Astrocyte (in vitro differentiated cells and primary cell): ENCODE data around the gene NSFL1C. TPM values are rescaled to one million over a fixed set of nuclear protein-coding genes. Genes with fewer than 3 reads are reported as not detected.

ENCODE experiments used
- DNase-seq: peaks from one replicate; pipeline ENCODE4 v3.0.0-alpha.2; 2010; ENCODE audit warnings: low read depth
- FAIRE-seq: peaks from 2 replicates; lab custom pipeline; 2011; peaks lifted over from hg19 to GRCh38; lab: Jason Lieb, UNC
- H2AFZ ChIP-seq: 2 replicates; pipeline ENCODE4 v1.6.0; 2012; ENCODE audit warnings: low read depth, low read length, inconsistent platforms
- H3K27ac ChIP-seq: 2 replicates; pipeline ENCODE4 v1.5.1; 2011; ENCODE audit warnings: low read depth, low read length, inconsistent platforms
- H3K27me3 ChIP-seq: 2 replicates; pipeline ENCODE4 v1.6.0; 2011; ENCODE audit warnings: low read length, inconsistent platforms; ENCODE audit not compliant: insufficient read depth
- H3K36me3 ChIP-seq: 2 replicates; pipeline ENCODE4 v1.5.1; 2011; ENCODE audit warnings: low read length, inconsistent platforms; ENCODE audit not compliant: insufficient read depth
- H3K4me1 ChIP-seq: 2 replicates; pipeline ENCODE4 v1.5.1; 2011; ENCODE audit warnings: low read length, inconsistent platforms; ENCODE audit not compliant: insufficient read depth
- H3K4me2 ChIP-seq: 2 replicates; pipeline ENCODE4 v1.6.0; 2012; ENCODE audit warnings: low read length, inconsistent platforms
- H3K4me3 ChIP-seq: 2 replicates; pipeline ENCODE4 v1.5.1; 2011; ENCODE audit warnings: low read depth, mild to moderate bottlenecking, low read length, inconsistent platforms; ENCODE audit not compliant: insufficient read depth
- H3K79me2 ChIP-seq: 2 replicates; pipeline ENCODE4 v1.6.0; 2012; ENCODE audit warnings: mild to moderate bottlenecking, low read length, inconsistent platforms; ENCODE audit not compliant: insufficient read depth
- H3K9ac ChIP-seq: 2 replicates; pipeline ENCODE4 v1.6.0; 2012; ENCODE audit warnings: mild to moderate bottlenecking, low read length, inconsistent platforms
- H3K9me3 ChIP-seq: 2 replicates; pipeline ENCODE4 v1.5.1; 2012; ENCODE audit warnings: low read depth, mild to moderate bottlenecking, low read length, inconsistent platforms; ENCODE audit not compliant: insufficient read depth
- H4K20me1 ChIP-seq: 2 replicates; pipeline ENCODE4 v1.6.0; 2012; ENCODE audit warnings: low read length, inconsistent platforms; ENCODE audit not compliant: insufficient read depth
- H3K27ac Mint-ChIP-seq: one replicate; pipeline ENCODE4 v1.8.0; 2021; ENCODE audit warnings: mild to moderate bottlenecking, mixed read lengths; ENCODE audit not compliant: unreplicated experiment
- H3K27me3 Mint-ChIP-seq: one replicate; pipeline ENCODE4 v1.8.0; 2021; ENCODE audit warnings: low read depth, mixed read lengths; ENCODE audit not compliant: unreplicated experiment
- H3K36me3 Mint-ChIP-seq: one replicate; pipeline ENCODE4 v1.8.0; 2021; ENCODE audit warnings: low read depth, mixed read lengths; ENCODE audit not compliant: unreplicated experiment
- H3K4me1 Mint-ChIP-seq: one replicate; pipeline ENCODE4 v1.8.0; 2021; ENCODE audit warnings: low read depth, mixed read lengths; ENCODE audit not compliant: unreplicated experiment
- H3K4me3 Mint-ChIP-seq: one replicate; pipeline ENCODE4 v1.8.0; 2021; ENCODE audit warnings: mild to moderate bottlenecking, moderate library complexity, mixed read lengths; ENCODE audit not compliant: unreplicated experiment
- H3K9me3 Mint-ChIP-seq: one replicate; pipeline ENCODE4 v1.8.0; 2021; ENCODE audit warnings: mild to moderate bottlenecking, mixed read lengths; ENCODE audit not compliant: unreplicated experiment
- EZH2 ChIP-seq: IDR thresholded peaks from 2 replicates; pipeline ENCODE4 v1.6.1; 2012; ENCODE audit warnings: mild to moderate bottlenecking, low read length, inconsistent platforms; ENCODE audit not compliant: insufficient read depth
- total RNA-seq: library from RNA; stranded (reverse); gene quantifications from 2 replicates; pipeline ENCODE4 v1.2.1, GENCODE V29; 2021
- TF ChIP-seq, protein P1 (sequence below): IDR thresholded peaks from 2 replicates; pipeline ENCODE4 v1.5.1; 2011; ENCODE audit warnings: low read depth, mild to moderate bottlenecking, inconsistent platforms, low read length, moderate library complexity; ENCODE audit not compliant: insufficient read depth

The NSFL1C gene
- total RNA-seq, 1 donor from 2014 or later = 96.0 TPM

DNA sequence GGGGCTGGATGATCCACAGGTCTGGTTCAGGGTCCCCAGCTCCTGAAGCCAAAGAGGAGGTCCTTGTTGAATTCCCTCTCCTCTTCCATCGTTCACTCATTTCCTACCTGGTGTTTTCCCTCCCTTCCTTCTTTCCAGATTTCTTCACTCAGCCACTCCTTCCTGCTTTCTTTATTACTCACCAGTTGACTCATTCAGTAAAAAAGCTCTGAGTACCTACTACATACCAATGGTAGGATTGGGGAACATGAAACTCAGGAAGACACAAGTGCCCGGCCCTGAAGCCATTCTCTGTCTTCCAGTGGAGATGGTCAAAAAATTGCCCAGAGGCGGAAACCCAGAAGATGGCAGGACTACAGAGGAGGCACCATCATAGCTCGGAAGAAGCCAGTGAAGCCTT, 11.9 kb upstream of the NSFL1C start:
- peaks cover 14% of the 10 kb centered on the region for H3K4me1 Mint-ChIP-seq
- H3K4me2 ChIP-seq = peak overlapping the region; percentile 35
- TF ChIP-seq, protein P1, sequence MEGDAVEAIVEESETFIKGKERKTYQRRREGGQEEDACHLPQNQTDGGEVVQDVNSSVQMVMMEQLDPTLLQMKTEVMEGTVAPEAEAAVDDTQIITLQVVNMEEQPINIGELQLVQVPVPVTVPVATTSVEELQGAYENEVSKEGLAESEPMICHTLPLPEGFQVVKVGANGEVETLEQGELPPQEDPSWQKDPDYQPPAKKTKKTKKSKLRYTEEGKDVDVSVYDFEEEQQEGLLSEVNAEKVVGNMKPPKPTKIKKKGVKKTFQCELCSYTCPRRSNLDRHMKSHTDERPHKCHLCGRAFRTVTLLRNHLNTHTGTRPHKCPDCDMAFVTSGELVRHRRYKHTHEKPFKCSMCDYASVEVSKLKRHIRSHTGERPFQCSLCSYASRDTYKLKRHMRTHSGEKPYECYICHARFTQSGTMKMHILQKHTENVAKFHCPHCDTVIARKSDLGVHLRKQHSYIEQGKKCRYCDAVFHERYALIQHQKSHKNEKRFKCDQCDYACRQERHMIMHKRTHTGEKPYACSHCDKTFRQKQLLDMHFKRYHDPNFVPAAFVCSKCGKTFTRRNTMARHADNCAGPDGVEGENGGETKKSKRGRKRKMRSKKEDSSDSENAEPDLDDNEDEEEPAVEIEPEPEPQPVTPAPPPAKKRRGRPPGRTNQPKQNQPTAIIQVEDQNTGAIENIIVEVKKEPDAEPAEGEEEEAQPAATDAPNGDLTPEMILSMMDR = no peak
- TF ChIP-seq EZH2 = no peak
- H3K27me3 Mint-ChIP-seq = peaks cover 2% of the 10 kb centered on the region
- FAIRE-seq (peak; percentile 62), DNase-seq (peak; percentile 59)
- H4K20me1 ChIP-seq = no peaks in the 10 kb centered on the region
- no peak overlapping the region for H3K27ac ChIP-seq
- peaks cover 9% of the 10 kb centered on the region for H3K4me1 ChIP-seq
- peaks cover 2% of the 10 kb centered on the region for H3K9me3 Mint-ChIP-seq
- no peaks in the 10 kb centered on the region for H3K79me2 ChIP-seq
- H3K36me3 ChIP-seq = no peaks in the 10 kb centered on the region
- no peak overlapping the region for H3K9ac ChIP-seq
- H3K27ac Mint-ChIP-seq = peak overlapping the region; percentile 16
- no peaks in the 10 kb centered on the region for H3K27me3 ChIP-seq
- no peak overlapping the region for H3K4me3 ChIP-seq
- peaks cover 2% of the 10 kb centered on the region for H3K36me3 Mint-ChIP-seq
- H2AFZ ChIP-seq = no peak overlapping the region
- H3K9me3 ChIP-seq = no peaks in the 10 kb centered on the region
- no peak overlapping the region for H3K4me3 Mint-ChIP-seq

DNA sequence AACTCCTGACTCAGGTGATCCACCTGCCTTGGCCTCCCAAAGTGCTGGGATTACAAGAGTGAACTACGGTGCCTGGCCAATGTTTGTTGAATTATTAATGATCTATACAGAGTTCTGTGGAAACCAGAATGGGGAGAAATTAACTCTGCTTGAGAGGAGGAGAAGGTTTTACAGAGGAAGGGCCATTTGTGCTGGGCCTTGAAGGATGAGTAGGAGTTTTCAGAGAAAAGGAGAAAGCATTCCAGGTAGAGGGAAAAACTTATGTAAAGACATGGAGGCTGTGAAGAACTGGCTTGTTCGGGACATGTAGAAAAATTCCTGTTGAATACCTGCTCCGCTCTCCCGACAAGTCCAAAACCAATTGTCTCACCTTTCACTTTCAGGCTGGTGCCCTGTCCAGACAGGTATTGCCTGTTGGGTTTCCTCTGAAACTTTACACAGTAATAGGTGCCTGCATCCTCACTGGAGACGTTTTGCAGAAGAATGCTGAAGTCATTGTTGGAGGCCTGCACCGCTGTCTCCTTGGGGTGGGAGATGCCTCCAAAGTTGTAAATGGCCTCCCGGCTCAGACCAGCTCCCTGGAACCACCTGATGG, 11.3 kb upstream of the NSFL1C start:
- Mint-ChIP-seq H3K36me3 (peaks cover 2% of the 10 kb centered on the region), H3K9me3 (peaks cover 2% of the 10 kb centered on the region), H3K27me3 (peaks cover 2% of the 10 kb centered on the region), H3K4me1 (peaks cover 20% of the 10 kb centered on the region), H3K4me3 (no peak overlapping the region), H3K27ac (peak overlapping the region; percentile 2)
- Histone ChIP-seq H3K9ac (no peak overlapping the region), H3K9me3 (no peaks in the 10 kb centered on the region), H3K4me2 (peak overlapping the region; percentile 35), H3K79me2 (no peaks in the 10 kb centered on the region), H3K27ac (no peak overlapping the region), H4K20me1 (no peaks in the 10 kb centered on the region), H3K4me3 (no peak overlapping the region), H2AFZ (no peak overlapping the region), H3K36me3 (no peaks in the 10 kb centered on the region), H3K27me3 (no peaks in the 10 kb centered on the region), H3K4me1 (peaks cover 9% of the 10 kb centered on the region)
- no peak for DNase-seq
- FAIRE-seq = no peak
- TF ChIP-seq, protein P1 = no peak
- no peak for TF ChIP-seq EZH2
